ENCODE measurements around the gene HOXC6.

HOXC6 gene

GRCh38 chr12:54002915-54003389 lies 25.3 kb upstream of the HOXC6 start:
- DNase-seq = no peak

DNA sequence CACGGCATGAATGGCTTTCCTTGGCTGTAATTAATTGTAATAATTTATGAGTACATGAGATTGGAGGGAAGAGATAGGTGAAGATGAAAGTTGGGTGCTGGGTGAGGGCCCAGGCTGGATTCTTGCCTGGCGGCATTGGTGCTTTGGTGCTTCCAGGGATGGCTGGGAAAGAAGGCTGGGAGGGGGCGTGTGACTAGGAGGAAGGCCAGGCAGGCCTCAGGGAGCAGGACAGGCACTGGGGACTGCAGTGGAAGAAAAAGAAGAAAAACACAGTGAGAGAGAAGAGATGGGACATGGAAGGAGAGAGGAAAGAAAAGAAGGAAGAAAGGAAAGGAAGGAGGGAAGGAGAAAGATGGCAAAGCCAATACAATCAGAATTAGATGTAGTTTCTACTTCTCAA lies 24.6 kb upstream of the HOXC6 start:
- DNase-seq = no peak

- no peak for DNase-seq
These were observed 24.0 kb upstream of the HOXC6 start for GRCh38 chr12:54004063-54004840.

DNA sequence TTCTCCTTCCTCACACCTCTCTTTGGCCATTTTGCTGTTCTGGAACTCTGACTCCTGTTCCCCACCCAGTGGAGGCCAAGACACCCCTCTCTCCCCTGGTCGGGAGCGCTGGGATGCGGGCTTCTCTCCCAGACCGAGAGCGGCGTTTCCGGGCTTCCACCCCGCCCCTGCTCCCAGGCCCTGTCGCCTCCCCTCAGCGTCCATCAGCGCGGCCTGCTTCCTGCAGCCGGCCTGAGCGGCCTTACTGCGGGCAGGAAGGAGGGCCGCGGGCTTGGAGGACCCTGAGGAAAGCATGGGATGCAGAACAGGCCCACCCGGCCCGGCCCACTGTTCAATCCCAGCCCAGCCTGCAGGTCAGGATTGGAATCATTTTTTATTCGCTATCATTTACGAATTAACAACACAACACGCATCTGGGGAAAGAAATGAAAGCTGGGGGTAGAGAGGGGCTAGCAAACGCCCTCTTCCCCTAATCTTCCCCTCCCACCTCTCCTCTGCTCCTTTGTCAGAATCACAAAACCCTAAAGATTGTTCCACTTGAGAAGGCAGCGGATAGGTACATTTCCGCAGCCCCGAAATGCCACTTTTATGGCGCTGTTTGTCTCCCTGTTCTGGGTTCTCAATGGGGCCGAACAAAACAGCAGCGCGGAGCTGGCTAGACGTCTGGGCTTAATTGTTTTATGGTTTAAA lies 23.3 kb upstream of the HOXC6 start:
- no peak for DNase-seq

DNA sequence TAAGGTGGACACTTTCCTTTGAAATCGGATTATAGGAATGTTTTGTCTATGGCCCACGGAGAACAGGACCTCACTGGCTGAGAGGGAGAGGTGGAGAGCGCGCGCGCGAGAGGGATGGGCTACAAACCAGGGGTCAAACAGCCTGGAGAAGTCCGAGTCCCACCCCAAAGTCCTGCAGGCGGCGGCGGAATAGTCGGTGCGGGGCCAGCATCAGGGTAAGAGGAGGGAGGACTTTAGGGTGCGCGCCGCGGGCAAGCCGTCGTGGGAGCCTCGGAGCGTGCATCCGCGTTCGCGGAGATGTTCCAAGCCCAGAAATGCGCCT lies 22.7 kb upstream of the HOXC6 start:
- DNase-seq = no peak

DNA sequence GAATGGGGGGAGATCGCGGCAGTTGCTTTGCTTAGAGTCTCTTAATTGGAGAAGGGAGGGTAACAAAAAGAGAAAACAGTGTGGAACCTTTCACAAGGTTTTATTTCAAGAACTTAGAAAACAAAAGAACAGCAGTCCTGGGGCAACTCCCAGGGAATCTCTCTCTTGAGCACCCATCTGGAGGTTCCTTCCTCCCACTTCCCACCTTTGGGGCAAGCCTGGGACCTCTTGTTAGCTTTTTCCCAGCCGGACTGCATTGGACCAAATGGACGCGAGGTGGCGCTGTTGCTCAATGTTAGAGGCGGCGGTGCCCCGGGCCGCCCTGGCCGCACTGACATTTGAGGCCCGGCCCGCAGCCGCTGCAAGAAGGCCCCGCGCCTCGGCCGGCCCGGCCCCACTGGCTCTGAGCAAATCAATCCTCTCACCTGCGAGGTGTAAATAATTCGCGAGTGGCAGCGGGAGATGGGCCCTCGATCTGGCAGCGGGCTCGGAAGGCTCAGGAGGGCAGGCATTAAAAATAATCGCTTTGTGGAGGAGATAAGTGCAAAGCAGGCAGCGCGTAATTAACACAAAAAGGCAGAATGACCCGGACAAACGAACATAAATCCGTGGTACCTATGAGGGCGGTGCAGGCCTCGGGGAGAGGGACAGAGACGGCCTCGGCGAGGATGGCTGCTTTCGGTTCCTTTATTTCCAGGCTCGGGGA lies 22.2 kb upstream of the HOXC6 start:
- DNase-seq = peak; percentile 88

GRCh38 chr12:54006559-54007220 lies 21.6 kb upstream of the HOXC6 start:
- no peak for DNase-seq

GRCh38 chr12:54007538-54008259 lies 20.5 kb upstream of the HOXC6 start:
- no peak for DNase-seq

DNA sequence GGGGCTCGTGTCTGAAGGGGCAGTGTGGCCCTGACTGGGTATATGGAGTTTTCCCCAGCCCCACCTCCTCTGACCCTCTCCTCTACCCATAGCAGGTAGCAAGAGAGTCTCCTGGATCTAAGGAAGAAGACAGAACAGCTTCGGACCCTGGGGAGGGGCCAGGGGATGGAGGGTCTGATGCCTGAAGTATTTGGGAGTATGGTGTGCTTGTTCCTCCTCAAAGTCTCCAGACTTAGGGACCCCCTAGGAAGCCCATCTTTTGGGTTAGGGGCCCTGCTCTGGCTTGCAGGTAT lies 20.0 kb upstream of the HOXC6 start:
- no peak for DNase-seq

- peak; percentile 55 for DNase-seq
These were observed 18.8 kb upstream of the HOXC6 start for GRCh38 chr12:54009171-54010052.

- no peak for DNase-seq
These were observed 17.9 kb upstream of the HOXC6 start for GRCh38 chr12:54010053-54010971.

DNA sequence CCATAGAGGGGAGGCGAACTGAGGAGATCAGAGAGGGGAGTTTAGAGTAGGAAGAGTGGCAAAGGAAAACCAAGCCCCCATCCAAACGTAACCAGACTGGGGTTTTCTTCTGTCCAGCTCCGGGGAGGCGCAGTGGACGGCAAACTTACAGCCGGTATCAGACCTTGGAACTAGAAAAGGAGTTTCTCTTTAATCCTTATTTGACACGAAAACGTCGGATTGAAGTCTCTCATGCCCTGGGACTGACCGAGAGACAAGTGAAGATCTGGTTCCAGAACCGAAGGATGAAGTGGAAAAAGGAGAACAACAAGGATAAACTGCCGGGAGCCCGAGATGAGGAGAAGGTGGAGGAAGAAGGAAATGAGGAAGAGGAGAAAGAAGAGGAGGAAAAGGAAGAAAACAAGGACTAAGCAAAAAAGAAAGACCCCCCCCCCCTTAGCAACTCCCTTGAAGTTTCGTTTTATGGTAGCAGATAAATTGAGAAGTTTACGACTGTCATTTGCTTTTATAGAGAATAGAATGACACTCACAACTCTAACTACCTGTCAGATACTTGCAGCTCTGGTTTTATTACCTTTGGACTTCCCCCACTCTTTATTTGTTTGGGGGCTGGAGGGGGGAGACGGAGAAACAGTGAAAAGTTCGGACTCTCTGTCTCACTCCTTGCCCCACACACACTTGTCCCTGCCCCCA lies 17.1 kb upstream of the HOXC6 start:
- no peak for DNase-seq

DNA sequence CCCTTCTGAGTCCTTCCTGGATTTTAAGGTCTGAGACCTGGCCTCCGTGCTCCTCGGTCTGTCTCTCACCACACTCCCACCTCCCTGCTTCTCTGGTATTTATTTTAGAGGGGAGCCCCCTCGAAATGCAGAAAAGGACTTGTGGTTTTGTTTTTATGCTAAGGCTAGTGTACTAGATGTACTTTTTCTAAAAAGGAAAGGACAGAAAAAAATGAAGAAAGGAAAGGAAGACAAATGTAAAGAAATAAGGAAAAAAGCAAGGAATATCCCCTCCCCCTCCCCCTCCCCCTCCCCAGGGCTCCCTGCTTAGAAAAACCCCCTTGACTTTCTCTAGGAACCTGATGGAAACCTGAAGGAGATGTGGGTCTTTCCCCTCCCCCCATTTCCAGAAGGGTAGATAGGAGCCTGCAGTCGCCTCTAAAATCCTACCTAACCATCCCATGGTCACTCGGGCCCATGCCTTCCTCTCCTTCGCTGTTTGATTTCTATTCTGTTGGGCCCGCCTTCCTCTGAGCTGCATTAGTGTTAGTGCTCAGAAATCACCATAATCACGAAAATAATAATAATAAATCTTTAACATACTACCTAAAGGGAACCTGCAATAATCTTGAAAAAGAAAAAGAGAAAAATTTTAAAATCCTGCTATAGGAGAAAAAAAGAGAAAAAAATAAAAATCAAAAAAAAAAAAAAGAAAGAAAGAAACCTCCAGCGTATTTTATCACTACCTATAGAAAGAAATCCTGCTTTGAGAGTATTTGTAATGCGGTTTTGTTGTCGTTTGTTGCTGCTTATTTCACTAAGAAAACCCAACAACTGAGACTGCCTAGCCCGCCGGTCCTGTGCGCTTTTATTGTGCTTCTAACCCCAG lies 16.3 kb upstream of the HOXC6 start:
- DNase-seq = no peak

DNA sequence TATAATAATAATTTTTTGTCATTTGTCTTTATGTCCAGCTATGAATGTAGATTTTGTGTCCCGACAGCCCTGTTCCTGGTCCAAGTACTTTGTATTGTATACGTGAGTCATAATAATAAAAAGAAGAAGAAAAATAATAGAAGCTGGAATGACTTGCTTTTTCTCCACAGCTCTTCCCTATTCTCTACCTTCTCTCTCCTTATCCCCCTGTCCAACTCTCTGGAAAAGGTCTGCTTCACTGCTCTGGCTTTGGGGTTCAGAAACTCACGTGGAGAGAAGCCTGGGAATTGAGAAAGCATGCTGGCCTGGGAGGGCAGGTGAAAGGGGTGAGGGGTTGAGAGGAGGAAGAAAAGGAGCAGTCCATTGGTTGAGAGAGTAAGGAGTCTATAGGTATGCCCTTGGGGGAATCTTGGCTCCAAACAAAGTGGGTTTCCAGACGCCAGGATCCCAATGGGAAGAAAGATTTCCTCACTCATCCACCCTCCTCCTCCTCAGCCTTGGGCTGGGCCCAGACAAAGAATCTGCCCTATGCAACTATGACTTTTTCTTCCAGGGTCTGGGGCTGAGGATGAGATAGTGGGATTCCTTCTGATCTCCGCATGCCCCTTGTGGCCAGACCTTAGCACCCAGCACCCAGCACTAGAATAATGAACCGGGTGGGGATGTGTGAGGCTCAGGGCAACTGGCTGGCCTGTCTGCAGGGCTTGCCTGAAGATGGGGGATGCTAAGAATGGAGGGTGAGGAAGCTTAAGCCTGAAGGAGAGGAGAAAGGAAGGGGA lies 15.4 kb upstream of the HOXC6 start:
- DNase-seq = no peak

DNA sequence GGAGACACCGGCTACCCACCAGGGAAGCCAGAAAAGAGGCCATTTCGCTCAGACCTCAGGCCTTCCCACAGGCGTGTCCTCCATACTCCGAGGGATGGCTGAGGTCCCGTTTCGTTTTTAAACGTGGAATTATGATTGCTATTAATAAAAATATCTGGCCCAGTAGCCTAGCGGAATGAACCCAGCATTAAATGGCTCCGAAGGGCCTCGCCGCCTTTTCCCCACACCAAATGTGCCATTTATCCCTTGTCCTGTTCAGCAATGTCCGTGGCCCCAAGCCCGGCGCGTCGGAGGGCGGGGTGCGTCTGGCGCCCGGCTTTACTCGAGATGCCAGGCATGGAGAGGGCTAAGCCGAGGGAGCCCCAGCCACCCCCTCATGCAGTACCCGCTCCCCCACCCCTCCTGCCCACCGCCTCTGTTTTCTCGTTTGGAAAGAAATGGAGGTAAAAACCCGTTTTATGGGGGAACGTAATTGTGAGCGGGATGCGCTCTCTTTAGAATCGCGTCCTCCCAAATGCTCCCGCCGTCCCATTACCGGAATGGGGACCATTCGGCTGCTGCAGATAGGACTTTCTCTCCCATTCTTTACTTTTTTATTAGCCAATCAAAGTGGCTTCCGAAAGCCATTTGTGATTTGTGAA lies 13.7 kb upstream of the HOXC6 start:
- no peak for DNase-seq

DNA sequence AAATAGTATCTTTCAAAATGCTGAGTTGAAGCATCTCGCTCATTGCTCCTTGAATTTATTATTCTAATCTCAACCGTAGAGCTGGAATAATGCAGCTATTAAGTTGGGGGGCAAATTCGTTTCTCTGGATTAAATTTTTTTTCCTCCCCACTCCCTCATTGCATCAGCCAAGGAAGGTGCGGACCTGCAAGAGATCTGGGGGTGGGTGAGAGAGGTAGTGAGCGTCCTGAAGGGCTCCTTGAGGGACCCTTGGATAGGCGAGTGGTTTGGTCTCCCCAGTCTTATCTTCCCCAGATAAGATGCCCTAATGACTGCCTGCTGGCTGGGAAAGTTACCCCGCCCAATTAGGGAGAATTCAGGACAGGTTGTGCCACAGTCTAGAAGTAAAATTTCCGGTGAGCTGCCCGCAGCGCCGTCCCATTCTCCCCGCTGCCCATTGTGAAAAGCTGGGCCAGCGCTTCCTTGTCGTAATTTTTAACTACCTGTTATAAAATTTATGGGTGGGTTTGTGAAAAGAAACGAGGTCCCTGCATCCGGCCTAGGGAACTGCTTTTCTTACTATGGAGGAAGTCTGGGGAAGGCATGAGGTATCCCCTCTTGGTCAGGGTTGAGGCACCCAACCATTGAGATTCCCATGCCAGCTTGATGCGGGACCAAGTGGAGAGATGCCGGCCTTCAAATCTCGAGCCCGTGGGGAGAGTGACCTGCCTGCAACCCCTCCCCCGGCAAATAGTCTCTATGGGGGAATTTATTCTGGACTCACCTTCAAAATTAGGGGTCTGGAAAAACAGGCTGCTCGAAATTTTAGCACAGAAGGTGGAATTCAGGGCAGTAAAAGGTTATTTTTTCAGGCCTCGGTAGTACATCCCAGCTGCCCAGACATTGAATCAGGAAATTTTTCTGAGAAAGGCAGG lies 13.0 kb upstream of the HOXC6 start:
- no peak for DNase-seq

- no peak for DNase-seq
These were observed 12.2 kb upstream of the HOXC6 start for GRCh38 chr12:54016051-54016450.

Measured in stimulated activated CD4-positive, alpha-beta T cell treated with anti-CD3 and anti-CD28 coated beads, Interleukin-15, amount 100 ng/mL, for 24 hours (primary cell).